HL-60 (cell line): ENCODE measurements around the gene SLC46A1.

Experiments used
- DNase-seq, 2 experiments: peaks; one replicate each; pipeline ENCODE4 v3.0.0-alpha.2; 2010 to 2020; ENCODE audit warnings: low read depth in 1 of 2, low spot score in 1 of 2
- H3K27ac ChIP-seq: fragments of 250-450 bp; sonication (Bioruptor Pico); replicated peaks from 2 replicates; pipeline ENCODE4 v1.5.1; 2020; ENCODE audit warnings: mild to moderate bottlenecking, moderate library complexity
- H3K27me3 ChIP-seq: fragments of 250-450 bp; sonication (Bioruptor Pico); 2 replicates; pipeline ENCODE4 v1.5.1; 2021; ENCODE audit warnings: mild to moderate bottlenecking, moderate library complexity; ENCODE audit not compliant: insufficient read depth, poor library complexity, severe bottlenecking
- H3K4me3 ChIP-seq: replicated peaks from 2 replicates; pipeline ENCODE4 v1.5.1; 2011; ENCODE audit warnings: mild to moderate bottlenecking, control low read depth, low read length; ENCODE audit not compliant: insufficient read depth
- GABPA ChIP-seq: IDR thresholded peaks from 2 replicates; pipeline ENCODE4 v1.6.1; 2012; ENCODE audit warnings: low read depth
- POLR2AphosphoS5 ChIP-seq: IDR thresholded peaks from 2 replicates; pipeline ENCODE4 v1.6.1; 2012; ENCODE audit warnings: low read depth
- SPI1 ChIP-seq: IDR thresholded peaks from 2 replicates; pipeline ENCODE4 v1.6.1; 2012; ENCODE audit warnings: low read depth, mild to moderate bottlenecking, borderline replicate concordance
- TF ChIP-seq, protein P1 (sequence below): IDR thresholded peaks from 2 replicates; pipeline ENCODE4 v1.6.1; 2012; ENCODE audit warnings: low read depth; ENCODE audit not compliant: insufficient replicate concordance
- TF ChIP-seq, protein P2 (sequence below): IDR thresholded peaks from one replicate; pipeline ENCODE4 v1.5.1; 2011; ENCODE audit warnings: low read length, control low read depth, inconsistent platforms; ENCODE audit not compliant: insufficient read depth

SLC46A1 gene

DNA sequence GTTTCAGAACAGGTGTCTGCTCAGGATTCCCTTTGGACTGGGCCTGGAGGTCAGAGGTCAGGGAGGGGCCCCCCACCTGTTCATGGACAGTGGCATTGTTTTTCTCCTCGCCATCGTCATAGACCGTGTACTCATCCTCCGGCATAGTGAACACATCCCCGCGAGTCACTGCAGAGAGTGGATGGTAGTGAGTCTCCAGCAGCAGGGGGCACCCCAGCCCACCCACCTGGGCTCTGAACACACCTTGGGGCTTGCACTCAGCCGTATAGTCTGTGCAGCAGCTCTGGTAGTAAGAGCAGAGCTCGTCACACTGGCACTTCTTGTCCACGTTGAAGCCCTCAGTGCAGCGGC lies 36.4 kb downstream of the SLC46A1 start:
- TF ChIP-seq POLR2AphosphoS5 (no peak), SPI1 (no peak), GABPA (no peak)
- TF ChIP-seq, protein P1, sequence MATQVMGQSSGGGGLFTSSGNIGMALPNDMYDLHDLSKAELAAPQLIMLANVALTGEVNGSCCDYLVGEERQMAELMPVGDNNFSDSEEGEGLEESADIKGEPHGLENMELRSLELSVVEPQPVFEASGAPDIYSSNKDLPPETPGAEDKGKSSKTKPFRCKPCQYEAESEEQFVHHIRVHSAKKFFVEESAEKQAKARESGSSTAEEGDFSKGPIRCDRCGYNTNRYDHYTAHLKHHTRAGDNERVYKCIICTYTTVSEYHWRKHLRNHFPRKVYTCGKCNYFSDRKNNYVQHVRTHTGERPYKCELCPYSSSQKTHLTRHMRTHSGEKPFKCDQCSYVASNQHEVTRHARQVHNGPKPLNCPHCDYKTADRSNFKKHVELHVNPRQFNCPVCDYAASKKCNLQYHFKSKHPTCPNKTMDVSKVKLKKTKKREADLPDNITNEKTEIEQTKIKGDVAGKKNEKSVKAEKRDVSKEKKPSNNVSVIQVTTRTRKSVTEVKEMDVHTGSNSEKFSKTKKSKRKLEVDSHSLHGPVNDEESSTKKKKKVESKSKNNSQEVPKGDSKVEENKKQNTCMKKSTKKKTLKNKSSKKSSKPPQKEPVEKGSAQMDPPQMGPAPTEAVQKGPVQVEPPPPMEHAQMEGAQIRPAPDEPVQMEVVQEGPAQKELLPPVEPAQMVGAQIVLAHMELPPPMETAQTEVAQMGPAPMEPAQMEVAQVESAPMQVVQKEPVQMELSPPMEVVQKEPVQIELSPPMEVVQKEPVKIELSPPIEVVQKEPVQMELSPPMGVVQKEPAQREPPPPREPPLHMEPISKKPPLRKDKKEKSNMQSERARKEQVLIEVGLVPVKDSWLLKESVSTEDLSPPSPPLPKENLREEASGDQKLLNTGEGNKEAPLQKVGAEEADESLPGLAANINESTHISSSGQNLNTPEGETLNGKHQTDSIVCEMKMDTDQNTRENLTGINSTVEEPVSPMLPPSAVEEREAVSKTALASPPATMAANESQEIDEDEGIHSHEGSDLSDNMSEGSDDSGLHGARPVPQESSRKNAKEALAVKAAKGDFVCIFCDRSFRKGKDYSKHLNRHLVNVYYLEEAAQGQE, result no peak
- Histone ChIP-seq H3K4me3 (no peak overlapping the region), H3K27ac (no peak overlapping the region), H3K27me3 (peaks cover 12% of the 10 kb centered on the region)
- DNase-seq, result no peak

DNA sequence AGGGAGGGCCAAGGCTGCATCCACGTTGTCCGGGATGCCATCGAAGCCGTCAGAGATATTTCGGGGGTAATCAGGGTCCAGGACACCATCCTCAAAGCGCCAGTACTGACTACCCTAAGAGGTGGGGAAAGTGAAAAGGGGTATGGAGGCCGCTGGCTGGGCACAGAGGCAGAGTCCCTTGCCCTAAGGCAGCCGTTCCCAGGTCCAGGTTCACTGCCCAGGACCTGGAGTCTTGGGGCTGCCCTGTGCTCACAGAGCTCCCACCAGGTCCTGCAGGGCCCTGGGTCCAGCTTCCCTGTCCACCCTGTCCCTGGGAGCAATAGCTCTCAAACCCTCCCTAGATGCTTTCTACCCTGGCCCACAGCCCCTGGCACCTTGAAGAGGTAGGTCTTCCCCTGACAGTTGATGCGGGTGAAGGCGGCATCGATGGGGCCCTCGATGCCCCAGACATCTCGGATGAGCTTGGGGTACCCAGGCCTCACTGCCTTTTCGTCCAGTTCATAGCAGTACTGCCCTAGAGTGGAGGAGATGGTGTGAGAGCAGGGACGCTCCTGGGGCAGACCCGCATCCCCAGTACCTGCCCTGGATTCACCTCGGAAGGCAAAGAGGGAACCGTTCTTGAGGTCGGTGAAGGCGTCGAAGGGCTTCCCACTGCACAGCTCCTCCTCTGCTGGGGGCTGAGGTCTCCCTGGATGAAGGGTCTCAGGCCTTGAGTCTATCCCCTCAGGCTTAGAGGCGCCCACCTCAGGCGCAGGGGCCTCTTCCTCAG lies 36.9 kb downstream of the SLC46A1 start:
- Histone ChIP-seq H3K4me3 (no peak overlapping the region), H3K27ac (no peak overlapping the region)

DNA sequence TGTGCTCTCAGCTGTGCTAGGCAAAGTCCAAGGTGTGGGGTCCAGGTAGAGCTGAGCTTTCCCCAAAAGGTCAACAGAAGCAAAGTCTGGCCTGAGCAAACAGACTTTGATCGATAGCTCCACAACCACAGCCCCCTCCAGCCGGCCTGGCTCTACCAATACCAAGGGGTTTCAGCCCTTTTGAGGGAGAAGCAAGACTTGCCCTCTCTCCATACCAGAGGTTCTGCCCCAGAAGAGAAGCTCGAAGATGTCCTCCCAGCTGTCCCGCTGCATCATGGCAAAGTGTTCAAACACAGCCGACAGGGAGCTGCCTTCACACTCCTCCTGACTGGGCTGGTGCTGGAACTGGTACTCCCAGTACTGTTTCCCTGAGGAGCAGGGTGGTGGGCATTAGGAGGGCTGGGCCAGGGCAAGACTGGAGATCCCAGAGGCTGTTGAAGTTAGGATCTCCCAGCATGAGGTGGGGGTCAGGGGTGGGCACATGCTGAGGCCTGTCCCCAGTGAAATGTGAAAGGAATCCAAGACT lies 37.6 kb downstream of the SLC46A1 start:
- Histone ChIP-seq H3K27me3 (peaks cover 12% of the 10 kb centered on the region), H3K27ac (no peak overlapping the region), H3K4me3 (no peak overlapping the region)
- no peak for DNase-seq
- no peak for TF ChIP-seq SPI1
- TF ChIP-seq, protein P2, sequence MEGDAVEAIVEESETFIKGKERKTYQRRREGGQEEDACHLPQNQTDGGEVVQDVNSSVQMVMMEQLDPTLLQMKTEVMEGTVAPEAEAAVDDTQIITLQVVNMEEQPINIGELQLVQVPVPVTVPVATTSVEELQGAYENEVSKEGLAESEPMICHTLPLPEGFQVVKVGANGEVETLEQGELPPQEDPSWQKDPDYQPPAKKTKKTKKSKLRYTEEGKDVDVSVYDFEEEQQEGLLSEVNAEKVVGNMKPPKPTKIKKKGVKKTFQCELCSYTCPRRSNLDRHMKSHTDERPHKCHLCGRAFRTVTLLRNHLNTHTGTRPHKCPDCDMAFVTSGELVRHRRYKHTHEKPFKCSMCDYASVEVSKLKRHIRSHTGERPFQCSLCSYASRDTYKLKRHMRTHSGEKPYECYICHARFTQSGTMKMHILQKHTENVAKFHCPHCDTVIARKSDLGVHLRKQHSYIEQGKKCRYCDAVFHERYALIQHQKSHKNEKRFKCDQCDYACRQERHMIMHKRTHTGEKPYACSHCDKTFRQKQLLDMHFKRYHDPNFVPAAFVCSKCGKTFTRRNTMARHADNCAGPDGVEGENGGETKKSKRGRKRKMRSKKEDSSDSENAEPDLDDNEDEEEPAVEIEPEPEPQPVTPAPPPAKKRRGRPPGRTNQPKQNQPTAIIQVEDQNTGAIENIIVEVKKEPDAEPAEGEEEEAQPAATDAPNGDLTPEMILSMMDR, result no peak
- no peak for TF ChIP-seq GABPA
- no peak for TF ChIP-seq POLR2AphosphoS5
- TF ChIP-seq, protein P1, result no peak

More for the DNA sequence above, 36.9 kb downstream of the SLC46A1 start:
- H3K27me3 ChIP-seq, result peaks cover 12% of the 10 kb centered on the region
- TF ChIP-seq GABPA (no peak), SPI1 (no peak), POLR2AphosphoS5 (no peak)
- TF ChIP-seq, protein P2, result no peak
- TF ChIP-seq, protein P1, result no peak
- no peak for DNase-seq
